ENCODE results near the gene PROZ. TPM values are rescaled to one million over a fixed set of nuclear protein-coding genes. Genes with fewer than 3 reads are reported as not detected.

Gene PROZ
- total and polyA plus RNA-seq, 9 of the 15 experiments (the other 6 are each of a cell fraction or from before 2014, with no cell fraction given) = not detected

GRCh38 chr13:113208421-113209335, 50.2 kb downstream of the PROZ start, which contains the start of gene PCID2 (continued):
- TF ChIP-seq CHD4 (IDR thresholded peaks at IDR 0.05; ENCODE audit: insufficient read depth, insufficient replicate concordance, low read depth, low read length, poor library complexity, severe bottlenecking) (no peak), POLR2H (tag; IDR thresholded peaks at IDR 0.05; ENCODE audit: low read depth) (no peak), UBTF (IDR thresholded peaks at IDR 0.05; ENCODE audit: borderline replicate concordance in 1 of 2, low read depth in 2 of 2, low read length in 2 of 2) (no peak), XRCC4 (IDR thresholded peaks at IDR 0.05; ENCODE audit: extremely low read depth, insufficient read depth, insufficient read length) (no peak), JUNB (CRISPR knock-in tag; conservative IDR thresholded peaks at IDR 0.05) (no peak), RNF2 (IDR thresholded peaks at IDR 0.05) (no peak), TSHZ1 (CRISPR knock-in tag; IDR thresholded peaks at IDR 0.05) (no peak), MAZ (CRISPR knock-in tag; conservative IDR thresholded peaks at IDR 0.05 in 1 of 2, IDR thresholded peaks at IDR 0.05 in 1 of 2) (peak; percentile 77 to 84), HCFC1 (IDR thresholded peaks at IDR 0.05; ENCODE audit: low read depth, low read length) (peak; percentile 85), CEBPB (tag; IDR thresholded peaks at IDR 0.05) (no peak), FOXA3 (CRISPR knock-in tag; conservative IDR thresholded peaks at IDR 0.05 in 1 of 2, IDR thresholded peaks at IDR 0.05 in 1 of 2) (no peak), ZBTB11 (CRISPR knock-in tag; IDR thresholded peaks at IDR 0.05) (peak; percentile 97 to 100 (median 99)), SIRT6 (IDR thresholded peaks at IDR 0.05; ENCODE audit: low read depth, low read length) (no peak), TBP (optimal IDR thresholded peaks at IDR 0.05; ENCODE audit: low read depth, low read length) (peak; percentile 85)

Measured in K562 (cell line).